K562 (cell line): ENCODE data around the gene TNFAIP6. TPM values are rescaled to one million over a fixed set of nuclear protein-coding genes. Genes with fewer than 3 reads are reported as not detected.

ENCODE experiments used
- BHLHE40 ChIP-seq: IDR thresholded peaks from 2 replicates; pipeline ENCODE4 v1.6.1; 2011; ENCODE audit warnings: low read length, improper control_type of control experiment
- CC2D1A ChIP-seq: fragments of 450-650 bp; IDR thresholded peaks from 2 replicates; pipeline ENCODE4 v1.6.1; 2017; ENCODE audit warnings: mild to moderate bottlenecking
- COPS2 ChIP-seq: fragments of 450-650 bp; conservative IDR thresholded peaks from 2 replicates; pipeline ENCODE4 v1.6.1; 2016; ENCODE audit warnings: mild to moderate bottlenecking, moderate library complexity
- ESRRA ChIP-seq: fragments of 450-650 bp; IDR thresholded peaks from 2 replicates; pipeline ENCODE4 v1.6.1; 2014; ENCODE audit warnings: low read depth, mild to moderate bottlenecking, moderate library complexity, borderline replicate concordance
- HDAC8 ChIP-seq: fragments of 450-650 bp; IDR thresholded peaks from 2 replicates; pipeline ENCODE4 v1.6.1; 2016; ENCODE audit warnings: mild to moderate bottlenecking, missing genetic modification characterization, moderate library complexity, missing compliant biosample characterization
- NELFE ChIP-seq: IDR thresholded peaks from 2 replicates; pipeline ENCODE4 v1.6.1; 2011; ENCODE audit warnings: mild to moderate bottlenecking; ENCODE audit not compliant: insufficient read depth, insufficient read length
- PHF21A ChIP-seq: fragments of 450-650 bp; IDR thresholded peaks from 2 replicates; pipeline ENCODE4 v1.6.1; 2017; ENCODE audit warnings: low read depth, borderline replicate concordance
- PHF8 ChIP-seq: fragments of 200-600 bp; sonication (generic); IDR thresholded peaks from 2 replicates; pipeline ENCODE4 v1.6.1; 2012; ENCODE audit warnings: mixed run types, mild to moderate bottlenecking, inconsistent platforms, low read length, moderate library complexity, borderline replicate concordance
- POLR2H ChIP-seq: IDR thresholded peaks from 2 replicates; pipeline ENCODE4 v1.6.1; 2016; ENCODE audit warnings: missing genetic modification characterization, low read depth, mild to moderate bottlenecking, control low read depth, missing compliant biosample characterization, moderate library complexity
- PRMT5 ChIP-seq: sonication (generic); formaldehyde crosslinking; IDR thresholded peaks from 2 replicates; pipeline ENCODE4 v1.5.0; 2020; ENCODE audit warnings: missing genetic modification reagents
- RCOR1 ChIP-seq, 2 experiments: IDR thresholded peaks; 2 replicates each; pipeline ENCODE4 v1.6.1; 2012; ENCODE audit warnings: low read depth in 2 of 2, low read length in 2 of 2, borderline replicate concordance in 1 of 2, improper control_type of control experiment in 1 of 2
- SAP30 ChIP-seq: fragments of 200-600 bp; sonication (generic); IDR thresholded peaks from 2 replicates; pipeline ENCODE4 v1.6.1; 2012; ENCODE audit warnings: borderline replicate concordance, low read depth, mild to moderate bottlenecking, moderate library complexity, low read length, control low read depth, inconsistent platforms; ENCODE audit not compliant: insufficient read depth, poor library complexity, severe bottlenecking
- TEAD4 ChIP-seq, 2 experiments: sonication (generic) in 1 of 2; formaldehyde crosslinking in 1 of 2; IDR thresholded peaks; 2 replicates each; pipeline versions ENCODE4 v1.6.1 to v1.8.0; 2012 to 2022; ENCODE audit warnings: borderline replicate concordance in 1 of 2, inconsistent platforms in 1 of 2, low read length in 1 of 2, mild to moderate bottlenecking in 1 of 2, missing genetic modification reagents in 1 of 2
- TFAM ChIP-seq: fragments of 250-450 bp; sonication (Bioruptor Pico); conservative IDR thresholded peaks from 2 replicates; pipeline ENCODE4 v1.5.0; 2021; ENCODE audit warnings: mild to moderate bottlenecking, moderate library complexity
- ZNF212 ChIP-seq: fragments of 450-650 bp; formaldehyde crosslinking; IDR thresholded peaks from 2 replicates; pipeline ENCODE4 v1.4.0; 2020; ENCODE audit warnings: mild to moderate bottlenecking
- ZNF23 ChIP-seq: fragments of 250-450 bp; sonication (Bioruptor Pico); IDR thresholded peaks from 2 replicates; pipeline ENCODE4 v1.4.0; 2020; ENCODE audit warnings: mild to moderate bottlenecking
- polyA plus RNA-seq, 8 experiments: library from polyadenylated mRNA; depleted of rRNA in 4 of 8; stranded (reverse) in 5 of 8; unstranded in 3 of 8; fragments of >200 nt; fragmentation: Nextera tagmentation in 2 of 8; fragmentation: Illumina TruSeq in 1 of 8; extraction: Ambion mirVana in 2 of 8; extraction: Trizol in 1 of 8; gene quantifications; 2 replicates each; pipeline versions ENCODE4 v1.2.1 to v1.2.3, GENCODE V29; 2011 to 2014; ENCODE audit warnings: inconsistent platforms in 1 of 8, missing spikeins in 1 of 8
- total RNA-seq, 7 experiments: library from RNA; depleted of rRNA in 6 of 7; stranded (reverse); fragments of >200 nt in 6 of 7; fragmentation: Illumina TruSeq in 2 of 7; extraction: Trizol in 2 of 7; gene quantifications; 2 replicates each; pipeline versions ENCODE4 v1.2.1 to v1.2.3, GENCODE V29; 2011 to 2021; ENCODE audit warnings: low replicate concordance in 1 of 7
- TF ChIP-seq, protein P1 (sequence below): sonication (generic); formaldehyde crosslinking; IDR thresholded peaks from 2 replicates; pipeline ENCODE4 v1.8.0; 2022; ENCODE audit warnings: mild to moderate bottlenecking, missing genetic modification reagents
- TF ChIP-seq, protein P2 (sequence below), 2 experiments: fragments of 450-650 bp; IDR thresholded peaks; 2 replicates each; pipeline ENCODE4 v1.6.1; 2018; ENCODE audit warnings: mild to moderate bottlenecking in 2 of 2, low read depth in 1 of 2; ENCODE audit not compliant: partially characterized antibody in 2 of 2

Gene TNFAIP6
- total and polyA plus RNA-seq, 9 of the 15 experiments (the other 6 are each of a cell fraction or from before 2014, with no cell fraction given) = 0.07 to 0.28 (median 0.08) TPM; not detected in 6

DNA sequence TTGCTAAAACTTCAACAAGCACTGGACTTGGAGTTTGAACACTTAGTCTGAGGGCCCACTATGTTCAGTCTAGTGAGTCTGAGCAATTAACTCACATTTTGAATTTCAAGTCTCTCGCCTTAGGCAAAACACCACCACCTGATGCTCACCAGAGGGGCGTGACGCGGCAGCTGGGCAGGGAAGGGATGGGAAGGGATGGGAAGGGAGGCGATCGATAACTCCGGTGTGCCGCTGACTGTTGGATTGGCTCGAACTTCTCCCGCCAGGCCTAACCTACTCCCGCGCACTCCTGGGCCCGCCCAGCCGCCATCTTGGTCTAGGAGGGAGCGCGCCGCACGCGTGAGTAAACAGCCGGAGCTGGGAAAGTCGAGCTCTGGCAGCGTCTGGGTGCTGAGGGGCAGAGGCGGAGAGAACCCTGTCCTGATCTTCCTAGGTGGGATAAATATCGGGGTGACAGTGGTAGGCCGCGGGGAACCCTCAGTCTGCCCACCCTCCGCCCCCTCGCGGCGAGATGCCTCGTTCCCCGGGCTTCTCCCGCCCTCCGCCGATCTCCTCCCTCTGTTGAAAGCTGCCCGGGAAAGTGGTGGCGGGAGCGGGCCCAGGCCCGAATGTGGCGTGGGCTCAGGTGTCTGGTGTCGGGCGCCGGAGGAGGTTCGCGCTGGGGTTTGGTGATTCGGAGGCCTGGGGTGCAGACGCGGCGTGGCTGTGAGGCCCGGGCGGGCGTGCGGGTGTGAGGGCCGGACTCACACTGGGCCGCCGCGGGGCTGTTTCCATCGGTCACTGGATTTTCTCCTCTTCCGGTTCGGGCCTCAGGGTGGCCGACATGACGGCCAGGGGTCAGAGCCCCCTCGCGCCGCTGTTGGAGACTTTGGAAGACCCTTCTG lies 52.5 kb downstream of the TNFAIP6 start, which contains the start of gene RIF1 (continued):
- TF ChIP-seq PHF8 (peak; percentile 96), PHF21A (0 out of 2 replicates have a peak, but pooled peaks have one; percentile 43), TFAM (CRISPR knock-in tag) (no peak), POLR2H (tag) (peak; percentile 83), ZNF212 (CRISPR knock-in tag) (no peak), COPS2 (no peak), TEAD4 (IDR thresholded peaks at IDR 0.05; ENCODE audit: low read length) (no peak), TEAD4 (CRISPR knock-in tag; IDR thresholded peaks at IDR 0.05; ENCODE audit: borderline replicate concordance) (0 out of 2 replicates have a peak, but pooled peaks have one; percentile 12), ZNF23 (no peak), HDAC8 (0 out of 2 replicates have a peak, but pooled peaks have one; percentile 68), NELFE (no peak), CC2D1A (no peak), PRMT5 (no peak), BHLHE40 (peak; percentile 92), ESRRA (peak; percentile 65), RCOR1 (IDR thresholded peaks at IDR 0.05; ENCODE audit: borderline replicate concordance in 1 of 2, low read depth in 2 of 2, low read length in 2 of 2) (peak; percentile 7 to 80; a peak in 3 of 4 replicates), SAP30 (peak; percentile 75)
- TF ChIP-seq, protein P1, sequence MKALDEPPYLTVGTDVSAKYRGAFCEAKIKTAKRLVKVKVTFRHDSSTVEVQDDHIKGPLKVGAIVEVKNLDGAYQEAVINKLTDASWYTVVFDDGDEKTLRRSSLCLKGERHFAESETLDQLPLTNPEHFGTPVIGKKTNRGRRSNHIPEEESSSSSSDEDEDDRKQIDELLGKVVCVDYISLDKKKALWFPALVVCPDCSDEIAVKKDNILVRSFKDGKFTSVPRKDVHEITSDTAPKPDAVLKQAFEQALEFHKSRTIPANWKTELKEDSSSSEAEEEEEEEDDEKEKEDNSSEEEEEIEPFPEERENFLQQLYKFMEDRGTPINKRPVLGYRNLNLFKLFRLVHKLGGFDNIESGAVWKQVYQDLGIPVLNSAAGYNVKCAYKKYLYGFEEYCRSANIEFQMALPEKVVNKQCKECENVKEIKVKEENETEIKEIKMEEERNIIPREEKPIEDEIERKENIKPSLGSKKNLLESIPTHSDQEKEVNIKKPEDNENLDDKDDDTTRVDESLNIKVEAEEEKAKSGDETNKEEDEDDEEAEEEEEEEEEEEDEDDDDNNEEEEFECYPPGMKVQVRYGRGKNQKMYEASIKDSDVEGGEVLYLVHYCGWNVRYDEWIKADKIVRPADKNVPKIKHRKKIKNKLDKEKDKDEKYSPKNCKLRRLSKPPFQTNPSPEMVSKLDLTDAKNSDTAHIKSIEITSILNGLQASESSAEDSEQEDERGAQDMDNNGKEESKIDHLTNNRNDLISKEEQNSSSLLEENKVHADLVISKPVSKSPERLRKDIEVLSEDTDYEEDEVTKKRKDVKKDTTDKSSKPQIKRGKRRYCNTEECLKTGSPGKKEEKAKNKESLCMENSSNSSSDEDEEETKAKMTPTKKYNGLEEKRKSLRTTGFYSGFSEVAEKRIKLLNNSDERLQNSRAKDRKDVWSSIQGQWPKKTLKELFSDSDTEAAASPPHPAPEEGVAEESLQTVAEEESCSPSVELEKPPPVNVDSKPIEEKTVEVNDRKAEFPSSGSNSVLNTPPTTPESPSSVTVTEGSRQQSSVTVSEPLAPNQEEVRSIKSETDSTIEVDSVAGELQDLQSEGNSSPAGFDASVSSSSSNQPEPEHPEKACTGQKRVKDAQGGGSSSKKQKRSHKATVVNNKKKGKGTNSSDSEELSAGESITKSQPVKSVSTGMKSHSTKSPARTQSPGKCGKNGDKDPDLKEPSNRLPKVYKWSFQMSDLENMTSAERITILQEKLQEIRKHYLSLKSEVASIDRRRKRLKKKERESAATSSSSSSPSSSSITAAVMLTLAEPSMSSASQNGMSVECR (CRISPR knock-in tag) = peak; percentile 100
- TF ChIP-seq, protein P2, sequence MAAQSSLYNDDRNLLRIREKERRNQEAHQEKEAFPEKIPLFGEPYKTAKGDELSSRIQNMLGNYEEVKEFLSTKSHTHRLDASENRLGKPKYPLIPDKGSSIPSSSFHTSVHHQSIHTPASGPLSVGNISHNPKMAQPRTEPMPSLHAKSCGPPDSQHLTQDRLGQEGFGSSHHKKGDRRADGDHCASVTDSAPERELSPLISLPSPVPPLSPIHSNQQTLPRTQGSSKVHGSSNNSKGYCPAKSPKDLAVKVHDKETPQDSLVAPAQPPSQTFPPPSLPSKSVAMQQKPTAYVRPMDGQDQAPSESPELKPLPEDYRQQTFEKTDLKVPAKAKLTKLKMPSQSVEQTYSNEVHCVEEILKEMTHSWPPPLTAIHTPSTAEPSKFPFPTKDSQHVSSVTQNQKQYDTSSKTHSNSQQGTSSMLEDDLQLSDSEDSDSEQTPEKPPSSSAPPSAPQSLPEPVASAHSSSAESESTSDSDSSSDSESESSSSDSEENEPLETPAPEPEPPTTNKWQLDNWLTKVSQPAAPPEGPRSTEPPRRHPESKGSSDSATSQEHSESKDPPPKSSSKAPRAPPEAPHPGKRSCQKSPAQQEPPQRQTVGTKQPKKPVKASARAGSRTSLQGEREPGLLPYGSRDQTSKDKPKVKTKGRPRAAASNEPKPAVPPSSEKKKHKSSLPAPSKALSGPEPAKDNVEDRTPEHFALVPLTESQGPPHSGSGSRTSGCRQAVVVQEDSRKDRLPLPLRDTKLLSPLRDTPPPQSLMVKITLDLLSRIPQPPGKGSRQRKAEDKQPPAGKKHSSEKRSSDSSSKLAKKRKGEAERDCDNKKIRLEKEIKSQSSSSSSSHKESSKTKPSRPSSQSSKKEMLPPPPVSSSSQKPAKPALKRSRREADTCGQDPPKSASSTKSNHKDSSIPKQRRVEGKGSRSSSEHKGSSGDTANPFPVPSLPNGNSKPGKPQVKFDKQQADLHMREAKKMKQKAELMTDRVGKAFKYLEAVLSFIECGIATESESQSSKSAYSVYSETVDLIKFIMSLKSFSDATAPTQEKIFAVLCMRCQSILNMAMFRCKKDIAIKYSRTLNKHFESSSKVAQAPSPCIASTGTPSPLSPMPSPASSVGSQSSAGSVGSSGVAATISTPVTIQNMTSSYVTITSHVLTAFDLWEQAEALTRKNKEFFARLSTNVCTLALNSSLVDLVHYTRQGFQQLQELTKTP (IDR thresholded peaks at IDR 0.05; ENCODE audit: low read depth in 1 of 2, partially characterized antibody in 2 of 2) = peak in 1 of 2 experiments; percentile 54
